ENCODE data around the gene EN1. TPM values are rescaled to one million over a fixed set of nuclear protein-coding genes. Genes with fewer than 3 reads are reported as not detected.

EN1 gene
- polyA plus RNA-seq, 1 donor = 6.1 TPM

DNA sequence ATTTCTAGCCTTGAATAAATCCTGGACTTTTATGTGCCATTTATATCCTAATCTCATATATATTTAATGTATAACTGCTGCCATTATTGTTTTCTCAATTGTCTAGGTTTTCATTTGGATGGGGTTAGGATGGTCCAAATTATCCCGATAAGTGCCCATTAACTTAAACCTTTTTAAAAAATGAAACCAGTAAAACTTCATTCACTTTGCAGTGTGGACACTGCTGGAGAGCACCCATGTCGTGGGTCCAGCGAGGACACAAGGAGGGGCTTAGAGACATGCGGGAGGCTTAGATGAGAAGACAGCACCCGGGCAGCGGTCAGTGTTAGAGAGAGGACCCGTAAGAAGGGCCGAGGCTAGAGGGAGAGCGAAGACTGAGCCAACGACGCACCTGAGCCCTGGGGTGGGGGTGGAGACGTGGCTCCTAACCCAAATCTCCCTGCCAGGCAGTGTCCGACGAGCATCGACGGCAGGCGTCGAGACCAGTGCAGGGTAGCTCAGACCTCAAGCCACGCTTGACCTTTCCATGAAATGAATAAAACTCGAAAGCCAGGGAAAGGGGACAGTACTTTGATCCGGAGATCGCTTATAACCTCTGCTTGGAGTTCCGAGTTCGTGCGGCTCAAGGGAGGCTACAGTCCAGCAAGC, 9.0 kb upstream of the EN1 start:
- DNase-seq (ENCODE audit: low read depth) = no peak

DNA sequence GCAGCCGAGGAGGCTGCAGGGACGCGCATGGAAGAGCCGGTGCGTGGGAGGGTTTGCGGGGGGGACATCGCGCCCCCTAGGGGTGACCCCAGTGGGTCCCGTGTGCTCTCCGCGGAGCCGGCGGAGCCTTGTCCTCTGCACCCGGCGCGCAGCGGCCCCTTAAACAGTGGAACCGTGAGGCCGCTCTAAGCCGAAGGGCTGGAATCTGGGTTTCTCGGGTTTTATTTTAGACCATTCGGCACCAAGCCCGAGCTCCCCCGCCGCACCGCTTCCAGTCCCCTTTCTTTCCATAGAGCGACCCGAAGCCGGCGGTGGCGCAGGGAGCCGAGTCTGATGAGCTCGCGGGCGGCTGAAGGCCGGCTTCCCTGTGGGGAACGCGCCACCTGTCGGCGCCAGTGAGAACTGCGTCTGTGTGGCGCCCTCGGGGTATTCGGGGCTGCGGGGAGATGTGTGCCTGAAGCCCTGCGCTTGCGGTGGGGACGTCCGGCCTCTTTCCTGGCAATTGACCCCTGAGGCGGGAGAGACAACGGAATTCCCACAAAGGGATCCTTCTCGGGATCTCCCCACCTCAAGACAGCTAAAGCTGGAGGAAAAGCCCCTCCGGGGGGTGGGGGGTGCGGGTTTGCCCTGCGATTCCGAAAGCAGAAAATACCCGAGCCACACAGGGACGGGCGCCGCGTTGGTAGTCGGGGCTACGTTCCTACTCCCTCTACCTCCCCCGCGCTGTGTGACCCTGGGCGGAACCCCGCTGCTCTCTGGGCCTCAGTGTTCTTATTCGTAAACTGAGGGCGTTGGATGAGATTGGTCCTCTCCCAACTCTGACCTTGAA, 8.2 kb upstream of the EN1 start:
- DNase-seq (ENCODE audit: low read depth) = no peak

DNA sequence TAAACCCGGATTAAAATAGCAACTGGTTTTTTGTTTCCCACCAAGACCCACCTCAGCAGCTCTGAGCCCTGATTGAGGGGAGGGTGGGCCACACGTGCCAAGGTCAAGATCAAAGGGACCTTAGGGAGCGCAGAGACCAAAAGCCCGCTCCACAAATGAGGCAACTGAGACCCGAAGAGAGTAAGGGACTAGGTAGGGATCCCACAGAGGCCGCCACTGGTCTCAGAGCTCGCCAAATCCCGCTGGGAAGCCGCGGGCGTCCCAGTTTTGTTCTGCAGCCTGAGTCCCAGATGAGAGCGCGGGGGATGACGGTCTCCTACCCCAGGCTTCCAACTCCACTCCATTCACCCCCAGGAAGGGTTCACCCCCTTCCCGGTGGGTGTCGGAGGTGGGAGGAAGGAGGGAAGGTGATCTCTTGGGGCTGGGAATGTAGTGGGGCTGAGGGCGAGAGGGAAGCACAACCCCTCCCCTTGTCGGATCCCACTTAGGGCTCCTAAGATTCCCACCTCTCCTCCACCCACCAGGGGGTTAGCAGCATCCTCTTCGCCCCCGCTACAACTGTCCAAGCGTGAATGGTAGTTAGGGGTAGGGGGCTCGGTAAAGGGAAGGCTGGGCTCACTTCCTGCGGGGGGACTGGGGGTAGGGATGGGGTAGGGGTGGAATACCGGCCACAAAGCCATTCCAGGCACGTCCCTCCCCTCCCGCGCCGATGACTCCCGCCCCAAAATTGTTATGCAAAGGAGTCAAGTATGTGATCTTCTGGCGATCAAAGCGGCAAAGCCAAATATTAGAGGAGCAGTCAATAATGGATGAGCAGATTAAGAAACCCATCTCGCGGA, 7.3 kb upstream of the EN1 start:
- no peak for DNase-seq (ENCODE audit: low read depth)

GRCh38 chr2:118853651-118854291, 6.3 kb upstream of the EN1 start:
- no peak for DNase-seq (ENCODE audit: low read depth)

- DNase-seq (ENCODE audit: low read depth) = no peak
Measured at GRCh38 chr2:118853129-118853640, 5.7 kb upstream of the EN1 start.

GRCh38 chr2:118852605-118853128, 5.2 kb upstream of the EN1 start:
- DNase-seq (ENCODE audit: low read depth) = no peak

GRCh38 chr2:118851650-118852049, 4.2 kb upstream of the EN1 start:
- DNase-seq (ENCODE audit: low read depth) = no peak

- no peak for DNase-seq (ENCODE audit: low read depth)
Measured at GRCh38 chr2:118850901-118851415, 3.5 kb upstream of the EN1 start.

- DNase-seq (ENCODE audit: low read depth) = no peak
Measured at GRCh38 chr2:118850168-118850900, 2.9 kb upstream of the EN1 start.

GRCh38 chr2:118849226-118850167, 2.0 kb upstream of the EN1 start:
- DNase-seq (ENCODE audit: low read depth) = no peak

DNA sequence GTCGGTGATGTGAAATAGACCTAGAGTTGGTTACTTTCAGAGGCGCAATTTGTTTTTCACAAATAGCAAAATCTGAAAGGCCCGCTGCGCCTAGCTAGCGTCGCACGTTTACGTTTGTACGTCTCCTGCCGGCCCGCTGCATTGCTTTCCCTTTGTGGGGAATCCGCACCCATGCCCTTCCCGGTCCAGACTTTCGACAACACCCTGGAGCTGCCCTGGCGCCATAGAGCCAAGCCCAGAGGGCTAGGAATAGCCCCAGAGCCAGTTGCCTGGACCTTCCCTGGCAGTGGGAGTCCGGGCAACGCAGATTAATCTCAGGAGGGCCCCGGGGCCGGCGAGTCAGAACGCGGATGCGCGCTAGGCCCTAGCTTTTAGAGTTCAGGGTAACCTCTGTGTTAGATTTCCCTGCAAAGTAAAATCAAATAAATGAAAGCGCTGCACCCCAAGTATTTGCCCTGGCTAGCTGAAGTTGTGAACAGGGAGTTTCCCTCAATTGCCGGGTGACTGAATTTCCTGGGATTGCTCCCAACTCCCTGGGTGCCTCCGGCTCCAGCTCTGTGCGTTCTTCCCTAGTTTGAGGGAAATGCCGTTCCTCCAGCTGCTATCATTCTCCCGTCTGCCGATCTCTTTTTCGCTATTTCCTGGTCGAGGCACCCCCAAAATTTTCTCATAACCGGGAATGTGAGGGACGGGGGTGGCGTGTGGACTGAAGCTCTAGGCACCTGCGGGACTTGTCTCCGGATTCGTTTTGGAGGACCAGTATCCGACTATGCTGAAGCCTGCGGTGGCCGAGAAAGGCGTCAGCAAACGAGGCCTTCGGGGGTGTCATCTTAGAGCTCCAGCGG, 1.2 kb upstream of the EN1 start:
- DNase-seq (ENCODE audit: low read depth) = no peak

DNA sequence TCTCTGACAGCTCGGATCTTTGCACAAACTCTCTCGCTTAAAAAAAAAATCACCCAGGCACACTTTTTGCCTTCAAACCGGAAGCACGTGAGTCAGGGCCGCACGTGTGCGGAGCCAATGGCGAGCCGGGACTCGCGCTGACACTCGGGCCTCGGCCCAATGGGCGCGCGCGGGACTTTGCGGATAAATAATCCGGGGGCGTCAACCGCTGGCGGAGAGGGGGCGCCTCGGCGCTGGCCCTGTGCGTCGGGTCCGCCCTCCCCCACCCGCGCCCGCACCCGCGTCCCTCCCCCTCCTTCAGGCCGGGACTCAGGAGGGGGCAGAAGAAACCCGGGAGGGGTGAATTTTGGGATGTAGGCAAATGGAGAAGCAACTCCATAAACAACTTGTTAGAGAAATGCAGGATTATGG, 319 bp upstream of the EN1 start:
- DNase-seq (ENCODE audit: low read depth) = peak; percentile 80

GRCh38 chr2:118846442-118846952, 951 bp downstream of the EN1 start:
- no peak for DNase-seq (ENCODE audit: low read depth)

DNA sequence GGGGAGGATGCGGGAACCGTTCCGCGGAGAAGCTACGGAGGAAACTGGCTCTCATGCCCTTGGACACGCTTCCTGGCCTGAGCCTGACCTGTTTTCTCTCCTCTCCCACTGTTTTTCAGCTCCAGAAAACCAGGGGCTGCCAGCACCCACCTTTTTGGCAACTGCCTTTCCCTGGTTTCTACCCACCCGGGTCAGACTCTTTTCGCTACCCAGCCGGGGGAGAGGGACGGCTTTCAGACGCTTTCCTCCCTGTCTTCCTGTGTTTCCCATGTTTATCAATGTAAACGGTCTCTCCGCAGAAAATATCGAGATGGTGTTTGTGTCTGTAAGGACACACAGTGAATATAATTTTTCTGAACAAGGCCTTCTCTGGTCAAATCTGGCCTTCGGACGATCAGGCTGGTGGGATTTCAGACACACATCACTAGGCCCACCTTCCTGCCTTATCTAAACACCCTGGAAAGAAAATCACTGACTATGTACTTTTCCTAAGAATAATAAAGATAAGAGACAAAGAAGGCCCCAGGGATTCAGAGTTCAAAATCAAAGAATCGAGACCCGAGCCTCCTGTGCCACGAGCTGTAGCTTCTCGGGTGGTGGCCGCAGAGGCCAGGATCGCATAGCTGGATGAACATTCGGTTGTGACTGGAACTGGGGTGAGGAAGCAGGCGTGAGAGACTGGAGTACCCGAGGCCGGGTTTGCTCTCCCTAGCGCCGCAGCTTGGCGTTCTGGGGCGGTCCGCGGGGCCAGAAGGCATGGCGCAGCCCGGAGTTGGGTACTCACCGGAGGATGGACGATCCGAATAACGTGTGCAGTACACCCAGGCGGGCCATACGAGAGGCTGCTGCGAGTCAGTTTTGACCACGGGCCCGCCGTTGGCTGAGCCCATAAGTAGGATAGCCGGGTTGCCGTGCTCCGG, 1.7 kb downstream of the EN1 start:
- DNase-seq (ENCODE audit: low read depth) = no peak

DNA sequence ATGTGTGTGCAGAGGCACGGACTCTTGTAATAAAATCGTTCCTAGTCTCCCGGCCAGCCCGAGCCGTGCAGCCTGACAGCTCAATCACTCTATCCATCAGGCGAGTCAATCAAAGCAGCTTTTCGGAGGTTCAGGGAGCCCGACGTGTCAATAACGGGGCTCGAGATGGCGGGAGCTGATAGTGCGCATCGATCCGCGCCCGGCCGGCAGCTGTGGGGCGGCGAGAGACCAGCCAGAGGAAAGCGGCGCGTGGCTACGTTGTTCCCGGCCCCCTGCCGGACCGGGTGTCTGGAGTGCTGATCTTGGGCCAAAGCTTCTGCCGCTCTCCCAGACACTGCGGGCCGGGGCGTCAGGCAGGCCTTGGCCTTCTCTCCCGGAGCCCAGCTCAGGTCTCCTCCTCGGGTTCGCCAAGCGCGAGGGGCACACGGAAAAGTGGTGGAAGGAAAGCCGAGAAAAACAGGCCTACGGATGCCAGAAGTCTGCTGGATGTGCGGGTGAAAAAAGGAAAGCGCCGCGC, 2.4 kb downstream of the EN1 start:
- DNase-seq (ENCODE audit: low read depth) = no peak

- DNase-seq (ENCODE audit: low read depth) = no peak
Measured at GRCh38 chr2:118844261-118845004, 3.0 kb downstream of the EN1 start.

All from forelimb muscle (tissue), 1 donor.